ENCODE measurements around the gene GLIS1.

The GLIS1 gene

DNA sequence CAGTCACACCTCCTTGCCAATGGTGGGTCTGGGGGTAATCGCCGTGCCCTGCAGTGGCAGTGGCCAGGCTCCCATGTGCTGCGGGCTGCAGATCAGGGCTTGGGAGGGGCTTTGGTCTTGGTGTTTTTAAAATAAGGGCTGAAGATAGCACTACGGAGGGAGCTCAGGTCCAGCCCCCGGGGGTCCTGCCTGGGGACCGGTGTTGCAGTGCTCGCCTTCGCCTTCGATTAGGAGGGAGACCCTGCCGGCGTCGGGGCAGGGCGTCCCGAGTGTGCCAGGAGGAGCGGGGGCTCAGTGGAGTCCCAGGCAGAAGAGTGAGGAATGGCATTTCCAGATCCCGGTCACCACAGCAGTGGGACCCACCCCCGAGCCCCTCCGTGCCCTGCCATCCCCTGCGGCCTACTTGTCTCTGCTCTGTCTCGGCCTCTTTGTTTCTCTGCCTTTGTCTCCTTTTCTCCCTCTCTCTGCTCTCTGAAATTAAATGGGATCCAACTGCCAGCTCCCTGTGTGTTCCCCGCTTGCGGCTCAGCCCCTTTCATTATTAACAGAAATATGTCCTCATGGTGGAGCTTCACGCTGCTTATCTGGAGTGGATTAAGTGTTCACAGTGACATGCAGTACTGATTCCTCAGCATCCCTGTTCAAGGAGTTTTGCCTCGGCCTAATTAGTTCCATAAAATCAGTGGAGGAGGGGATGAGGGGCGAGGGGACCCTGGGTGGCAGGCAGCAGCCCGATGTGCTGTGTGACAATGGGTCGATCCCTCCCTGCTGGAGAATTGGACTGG, 235.3 kb downstream of the GLIS1 start:
- FAIRE-seq = no peak

DNA sequence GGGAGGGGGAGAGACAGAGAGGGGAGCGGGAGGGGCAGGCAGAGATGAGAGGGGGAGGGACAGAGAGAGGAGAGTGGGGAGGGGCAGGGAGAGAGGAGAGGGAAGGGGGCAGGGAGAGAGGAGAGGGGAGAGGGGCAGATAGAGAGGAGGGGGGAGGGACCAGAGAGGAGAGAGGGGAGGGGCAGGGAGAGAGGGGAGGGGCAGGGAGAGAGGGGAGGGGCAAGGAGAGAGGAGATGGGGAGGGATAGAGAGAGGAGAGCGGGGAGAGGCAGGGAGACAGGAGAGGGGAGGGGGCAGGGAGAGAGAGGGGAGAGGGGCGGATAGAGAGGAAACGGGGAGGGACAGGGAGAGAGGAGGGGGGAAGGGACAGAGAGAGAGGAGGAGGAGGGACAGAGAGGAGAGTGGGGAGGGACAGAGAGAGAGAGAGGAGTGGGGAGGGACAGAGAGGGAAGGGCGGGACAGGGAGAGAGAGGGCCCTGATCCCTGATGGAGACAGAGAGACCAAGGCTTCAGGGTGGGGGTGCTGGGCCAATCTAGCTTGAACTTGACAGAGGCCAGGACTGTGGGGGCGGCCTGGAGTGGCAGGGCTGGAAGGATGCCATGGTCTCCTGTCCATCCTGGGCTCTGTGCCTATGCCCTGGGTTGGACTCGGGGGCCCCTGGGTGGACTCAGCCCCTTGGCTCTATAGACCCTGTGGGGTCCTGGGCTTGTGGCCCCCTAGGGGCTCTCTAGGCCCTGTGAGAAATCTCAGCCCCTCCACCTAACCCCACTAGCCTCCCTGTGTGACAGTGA, 236.1 kb downstream of the GLIS1 start:
- no peak for FAIRE-seq

- FAIRE-seq = no peak
Measured at GRCh38 chr1:53501065-53502005, 237.6 kb downstream of the GLIS1 start.

- no peak for FAIRE-seq
Measured at GRCh38 chr1:53500204-53501064, 238.5 kb downstream of the GLIS1 start.

- no peak for FAIRE-seq
Measured at GRCh38 chr1:53499257-53500203, 239.4 kb downstream of the GLIS1 start.

- FAIRE-seq = no peak
Measured at GRCh38 chr1:53498555-53499131, 240.3 kb downstream of the GLIS1 start.

- FAIRE-seq = no peak
Measured at GRCh38 chr1:53495633-53496345, 243.2 kb downstream of the GLIS1 start.

DNA sequence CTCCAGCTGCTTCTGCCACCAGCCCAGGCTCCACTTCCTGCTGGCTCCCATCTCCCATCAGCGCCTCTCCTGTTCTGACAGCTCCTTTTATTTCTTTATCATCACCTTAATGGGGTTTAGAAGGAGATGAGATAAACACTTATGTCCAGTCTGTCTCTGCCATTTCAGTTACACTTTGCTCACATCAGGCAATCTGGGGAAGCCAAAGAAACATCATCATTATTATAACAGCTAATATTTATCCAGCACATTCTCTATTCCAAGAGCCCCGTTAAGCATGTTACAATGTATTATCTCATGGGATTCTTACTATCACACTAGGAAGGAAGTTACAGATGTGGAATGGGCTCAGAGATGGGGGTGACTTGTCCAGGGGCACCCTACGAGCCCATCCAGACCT, 248.6 kb downstream of the GLIS1 start:
- FAIRE-seq = no peak

GRCh38 chr1:53486395-53487026, 252.5 kb downstream of the GLIS1 start:
- FAIRE-seq = no peak

- no peak for FAIRE-seq
Measured at GRCh38 chr1:53485478-53486394, 253.2 kb downstream of the GLIS1 start.

- no peak for FAIRE-seq
Measured at GRCh38 chr1:53484705-53485477, 254.1 kb downstream of the GLIS1 start.

DNA sequence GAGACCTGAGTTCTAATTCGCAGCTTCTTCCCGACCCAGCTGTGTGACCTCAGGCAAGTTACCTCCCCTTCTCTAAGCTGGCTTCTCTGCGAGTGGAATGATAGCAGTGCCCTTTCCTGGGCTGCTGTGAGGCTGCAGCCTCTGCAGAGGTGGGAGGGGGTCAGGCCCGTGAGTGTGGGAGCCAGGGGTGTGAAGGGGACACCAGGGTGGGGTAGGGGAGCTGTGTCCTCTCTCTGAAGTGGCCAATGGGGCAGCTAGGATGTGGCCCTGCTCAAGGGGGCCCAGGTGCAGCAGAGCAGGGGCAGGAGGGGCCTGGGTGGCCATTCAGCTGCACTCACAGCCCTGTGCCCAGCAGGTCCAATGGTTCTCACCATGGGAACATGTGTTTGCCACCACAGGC, 255.3 kb downstream of the GLIS1 start:
- no peak for FAIRE-seq

- FAIRE-seq = no peak
Measured at GRCh38 chr1:53483170-53483569, 255.8 kb downstream of the GLIS1 start.

GRCh38 chr1:53482441-53483153, 256.4 kb downstream of the GLIS1 start:
- no peak for FAIRE-seq

- no peak for FAIRE-seq
Measured at GRCh38 chr1:53481456-53481855, 257.5 kb downstream of the GLIS1 start.

DNA sequence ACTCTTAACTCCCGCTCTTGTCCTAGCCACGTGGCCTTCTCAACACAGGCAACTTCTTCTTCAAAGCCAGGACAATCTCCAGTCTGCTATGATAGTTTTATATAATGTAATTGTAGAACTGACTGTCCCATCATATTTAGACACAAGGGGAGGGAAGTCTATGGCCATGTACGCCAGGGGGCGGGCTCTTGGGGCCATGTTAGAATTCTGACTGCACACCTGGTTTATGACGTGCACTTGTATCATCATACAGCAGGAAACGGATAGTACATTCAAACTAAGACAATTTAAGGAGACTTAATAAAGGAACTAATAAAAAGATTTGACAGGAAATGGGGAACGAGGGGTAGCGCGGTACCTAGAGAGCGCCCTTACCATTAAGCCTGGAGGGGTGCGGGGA, 258.3 kb downstream of the GLIS1 start:
- FAIRE-seq = no peak

DNA sequence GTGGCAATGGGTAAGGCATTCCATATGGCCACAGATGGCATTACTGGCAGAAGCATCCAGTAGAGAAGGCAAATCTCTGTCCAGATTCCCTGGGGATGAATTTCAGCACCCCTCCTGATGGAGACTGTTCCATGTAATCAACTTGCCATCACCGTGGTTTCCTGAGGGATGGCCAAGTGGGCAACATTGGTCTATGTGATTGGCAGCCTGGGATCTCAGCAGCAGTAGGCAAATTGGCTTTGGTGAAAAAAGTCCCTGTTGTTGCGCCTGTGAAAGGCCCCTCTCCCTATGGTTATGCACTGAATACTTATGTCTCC, 260.5 kb downstream of the GLIS1 start:
- no peak for FAIRE-seq

Measured in endometrium (tissue), 2 donors.